A673 (cell line): ENCODE results near the gene FAIM2.

Experiments
- EZH2 ChIP-seq: fragments of 200-600 bp; sonication (generic); IDR thresholded peaks from 2 replicates; pipeline ENCODE4 v1.6.1; 2017; ENCODE audit warnings: borderline replicate concordance, low read depth, mild to moderate bottlenecking, mixed read lengths, antibody characterized with exemption, low read length; ENCODE audit not compliant: poor library complexity, severe bottlenecking
- TF ChIP-seq, protein P1 (sequence below): fragments of 300-800, 200-600 bp; sonication (generic); conservative IDR thresholded peaks from 2 replicates; pipeline ENCODE4 v1.5.1; 2017; ENCODE audit warnings: low read depth, mild to moderate bottlenecking, antibody characterized with exemption, low read length, moderate library complexity, mixed read lengths

- TF ChIP-seq, protein P1, sequence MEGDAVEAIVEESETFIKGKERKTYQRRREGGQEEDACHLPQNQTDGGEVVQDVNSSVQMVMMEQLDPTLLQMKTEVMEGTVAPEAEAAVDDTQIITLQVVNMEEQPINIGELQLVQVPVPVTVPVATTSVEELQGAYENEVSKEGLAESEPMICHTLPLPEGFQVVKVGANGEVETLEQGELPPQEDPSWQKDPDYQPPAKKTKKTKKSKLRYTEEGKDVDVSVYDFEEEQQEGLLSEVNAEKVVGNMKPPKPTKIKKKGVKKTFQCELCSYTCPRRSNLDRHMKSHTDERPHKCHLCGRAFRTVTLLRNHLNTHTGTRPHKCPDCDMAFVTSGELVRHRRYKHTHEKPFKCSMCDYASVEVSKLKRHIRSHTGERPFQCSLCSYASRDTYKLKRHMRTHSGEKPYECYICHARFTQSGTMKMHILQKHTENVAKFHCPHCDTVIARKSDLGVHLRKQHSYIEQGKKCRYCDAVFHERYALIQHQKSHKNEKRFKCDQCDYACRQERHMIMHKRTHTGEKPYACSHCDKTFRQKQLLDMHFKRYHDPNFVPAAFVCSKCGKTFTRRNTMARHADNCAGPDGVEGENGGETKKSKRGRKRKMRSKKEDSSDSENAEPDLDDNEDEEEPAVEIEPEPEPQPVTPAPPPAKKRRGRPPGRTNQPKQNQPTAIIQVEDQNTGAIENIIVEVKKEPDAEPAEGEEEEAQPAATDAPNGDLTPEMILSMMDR: no peak
- TF ChIP-seq EZH2: no peak
Measured at GRCh38 chr12:49946497-49946896, 42.8 kb upstream of the FAIM2 start.
